Upper lobe of right lung (tissue), 1 donor: ENCODE measurements around the gene DNAJB7. TPM values are rescaled to one million over a fixed set of nuclear protein-coding genes. Genes with fewer than 3 reads are reported as not detected.
"Not testable (repeated sequence)": the region's sequence is repeated elsewhere in the genome, so short reads cannot be mapped to it uniquely, and the experiment has no call there.

Experiments used
- ATAC-seq: fragments of 200-7000 bp; cut with Tn5 transposase; one replicate; pipeline ENCODE4 v1.9.1; 2020; ENCODE audit warnings: mild to moderate bottlenecking, moderate library complexity
- DNase-seq: peaks from one replicate; pipeline ENCODE4 v3.0.0-alpha.2; 2020
- H3K27ac ChIP-seq: fragments of 200-600 bp; one replicate; pipeline ENCODE4 v1.8.0; 2022
- H3K27me3 ChIP-seq: fragments of 200-600 bp; one replicate; pipeline ENCODE4 v1.8.0; 2022; ENCODE audit warnings: mild to moderate bottlenecking
- H3K36me3 ChIP-seq: fragments of 200-600 bp; one replicate; pipeline ENCODE4 v1.8.0; 2022
- H3K4me1 ChIP-seq: fragments of 200-600 bp; one replicate; pipeline ENCODE4 v1.8.0; 2022
- H3K4me3 ChIP-seq: fragments of 200-600 bp; one replicate; pipeline ENCODE4 v1.8.0; 2022; ENCODE audit warnings: mild to moderate bottlenecking
- H3K9me3 ChIP-seq: fragments of 200-600 bp; one replicate; pipeline ENCODE4 v1.8.0; 2022
- intact Hi-C: fragments of 100-400 bp; cut with DNase I; formaldehyde crosslinking; loops from one replicate; pipeline ENCODE4 v1.11.0; 2022
- total RNA-seq: library from RNA; stranded (reverse); fragmentation: NEBNext Ultra II Directional; extraction: Animal tissue kit (Norgen Biotek cat#: 25700); gene quantifications from one replicate; pipeline ENCODE4 v1.2.1, GENCODE V29; 2021
- TF ChIP-seq, protein P1 (sequence below): fragments of 200-600 bp; IDR thresholded peaks from one replicate; pipeline ENCODE4 v1.8.0; 2022; ENCODE audit warnings: antibody characterized with exemption
- donor health status: DM: no; HTN: yes; CAD: no; lungs with severe emphysema.

DNAJB7 gene
- total RNA-seq, 1 donor from 2014 or later = not detected

DNA sequence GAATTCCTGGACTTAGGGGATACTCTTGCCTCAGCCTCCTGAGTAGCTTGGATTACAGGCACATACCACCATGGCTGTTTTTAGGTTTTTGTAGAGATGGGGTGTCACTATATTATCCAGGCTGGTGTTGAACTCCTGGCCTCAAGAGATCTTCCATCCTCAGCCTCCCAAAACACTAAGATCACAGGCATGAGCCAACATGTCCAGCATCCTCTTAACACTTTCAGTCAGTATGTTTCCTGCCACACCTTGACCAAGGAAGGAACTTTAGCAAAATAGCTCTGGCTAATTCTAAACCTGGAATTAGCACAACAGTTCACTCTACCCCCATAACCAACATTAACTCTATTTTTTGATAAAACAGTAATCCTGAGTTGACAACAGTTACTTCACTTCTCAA, 27.2 kb upstream of the DNAJB7 start:
- no peaks in the 10 kb centered on the region for H3K9me3 ChIP-seq
- H3K36me3 ChIP-seq = peaks cover 45% of the 10 kb centered on the region
- no peak for DNase-seq
- no peaks in the 10 kb centered on the region for H3K27me3 ChIP-seq
- no peak for ATAC-seq
- H3K27ac ChIP-seq = no peak overlapping the region
- H3K4me3 ChIP-seq = no peak overlapping the region
- intact Hi-C loops = no loop called here
- no peaks in the 10 kb centered on the region for H3K4me1 ChIP-seq
- TF ChIP-seq, protein P1, sequence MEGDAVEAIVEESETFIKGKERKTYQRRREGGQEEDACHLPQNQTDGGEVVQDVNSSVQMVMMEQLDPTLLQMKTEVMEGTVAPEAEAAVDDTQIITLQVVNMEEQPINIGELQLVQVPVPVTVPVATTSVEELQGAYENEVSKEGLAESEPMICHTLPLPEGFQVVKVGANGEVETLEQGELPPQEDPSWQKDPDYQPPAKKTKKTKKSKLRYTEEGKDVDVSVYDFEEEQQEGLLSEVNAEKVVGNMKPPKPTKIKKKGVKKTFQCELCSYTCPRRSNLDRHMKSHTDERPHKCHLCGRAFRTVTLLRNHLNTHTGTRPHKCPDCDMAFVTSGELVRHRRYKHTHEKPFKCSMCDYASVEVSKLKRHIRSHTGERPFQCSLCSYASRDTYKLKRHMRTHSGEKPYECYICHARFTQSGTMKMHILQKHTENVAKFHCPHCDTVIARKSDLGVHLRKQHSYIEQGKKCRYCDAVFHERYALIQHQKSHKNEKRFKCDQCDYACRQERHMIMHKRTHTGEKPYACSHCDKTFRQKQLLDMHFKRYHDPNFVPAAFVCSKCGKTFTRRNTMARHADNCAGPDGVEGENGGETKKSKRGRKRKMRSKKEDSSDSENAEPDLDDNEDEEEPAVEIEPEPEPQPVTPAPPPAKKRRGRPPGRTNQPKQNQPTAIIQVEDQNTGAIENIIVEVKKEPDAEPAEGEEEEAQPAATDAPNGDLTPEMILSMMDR = no peak

DNA sequence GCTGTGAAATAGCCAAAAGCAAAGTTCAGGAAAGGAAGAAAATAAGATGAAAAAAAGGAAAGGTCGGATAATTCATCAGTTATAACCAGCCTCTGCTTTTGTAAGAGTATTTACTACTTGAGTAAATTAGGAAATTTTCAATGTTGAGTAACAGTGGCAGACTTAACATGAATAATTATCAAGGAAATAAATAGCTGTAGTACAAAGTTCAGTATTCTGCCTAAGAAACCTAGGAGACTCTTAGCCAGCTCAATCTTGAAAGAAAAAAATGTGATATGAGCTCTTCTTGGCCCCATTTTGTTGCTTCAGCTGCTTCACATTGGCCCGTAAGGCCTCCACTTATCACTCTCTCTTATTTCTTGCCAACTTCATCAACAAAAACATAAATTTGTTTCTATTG, 17.0 kb upstream of the DNAJB7 start:
- intact Hi-C loops = no loop called here
- Histone ChIP-seq H3K36me3 (peaks cover 21% of the 10 kb centered on the region), H3K4me1 (no peaks in the 10 kb centered on the region), H3K27me3 (no peaks in the 10 kb centered on the region), H3K9me3 (no peaks in the 10 kb centered on the region), H3K4me3 (no peak overlapping the region), H3K27ac (no peak overlapping the region)
- TF ChIP-seq, protein P1 = no peak
- ATAC-seq (no peak), DNase-seq (no peak)

DNA sequence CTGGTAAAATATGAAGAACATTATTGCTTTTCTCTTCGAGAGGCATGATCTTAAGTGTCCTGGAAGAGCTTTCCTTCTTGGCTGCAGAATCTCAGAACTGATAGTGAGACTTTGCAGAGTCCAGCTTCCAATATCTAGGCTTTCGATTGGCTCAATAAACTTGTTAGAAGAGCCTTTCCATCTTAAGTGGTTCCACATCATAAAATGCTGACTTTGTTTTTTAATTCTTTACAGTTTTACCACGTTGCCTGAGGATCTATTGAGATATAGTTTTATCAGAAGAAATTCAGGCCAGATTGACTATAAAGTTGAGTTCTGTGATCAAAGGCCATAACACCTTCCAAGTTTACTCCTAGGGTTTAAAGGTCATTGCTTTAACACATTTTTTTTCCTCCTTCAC, 15.6 kb upstream of the DNAJB7 start:
- no peak overlapping the region for H3K27ac ChIP-seq
- H3K9me3 ChIP-seq = no peaks in the 10 kb centered on the region
- H3K4me3 ChIP-seq = no peak overlapping the region
- intact Hi-C loops = no loop called here
- H3K27me3 ChIP-seq = no peaks in the 10 kb centered on the region
- peaks cover 10% of the 10 kb centered on the region for H3K36me3 ChIP-seq
- no peak for DNase-seq
- no peaks in the 10 kb centered on the region for H3K4me1 ChIP-seq
- TF ChIP-seq, protein P1 = no peak
- no peak for ATAC-seq

DNA sequence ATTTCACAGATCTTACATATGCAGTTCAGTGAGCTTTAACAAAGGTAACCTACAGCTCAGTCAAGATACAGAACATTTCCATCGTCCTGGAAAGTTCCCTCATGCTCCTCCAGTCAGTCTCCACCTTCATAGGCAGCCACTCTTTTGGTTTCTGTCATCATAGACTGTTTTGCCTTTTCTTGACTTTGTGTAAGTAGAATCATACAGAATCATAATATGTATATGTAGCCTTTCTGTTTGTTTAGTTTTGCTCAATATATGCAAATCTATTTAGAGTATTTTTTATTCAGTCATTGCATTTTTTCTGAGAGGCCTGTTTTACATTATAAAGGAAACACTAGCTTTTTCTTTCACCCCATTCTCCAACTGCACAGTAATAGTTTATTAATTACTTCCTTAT, 15.0 kb upstream of the DNAJB7 start:
- no peaks in the 10 kb centered on the region for H3K4me1 ChIP-seq
- no peak for DNase-seq
- peaks cover 7% of the 10 kb centered on the region for H3K36me3 ChIP-seq
- ATAC-seq = no peak
- H3K27ac ChIP-seq = no peak overlapping the region
- no peaks in the 10 kb centered on the region for H3K9me3 ChIP-seq
- intact Hi-C loops = no loop called here
- H3K4me3 ChIP-seq = no peak overlapping the region
- no peaks in the 10 kb centered on the region for H3K27me3 ChIP-seq
- TF ChIP-seq, protein P1 = no peak

DNA sequence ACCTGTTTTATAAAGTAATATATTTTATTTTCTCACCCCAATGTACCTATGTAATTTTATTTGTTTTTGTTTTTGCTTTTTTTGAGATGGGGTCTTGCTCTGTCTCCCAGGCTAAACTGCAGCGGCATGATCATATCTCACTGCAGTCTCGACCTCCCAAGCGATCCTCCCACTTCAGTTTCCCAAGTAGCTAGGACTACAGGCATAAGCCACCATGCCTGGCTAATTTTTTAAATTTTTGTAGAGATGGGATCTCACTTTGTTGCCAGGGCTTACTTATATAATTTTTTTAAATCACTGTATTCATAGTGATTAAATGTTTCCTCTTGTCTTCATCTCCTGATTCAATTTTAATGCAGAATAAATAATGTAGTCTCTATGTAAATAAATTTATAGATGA, 13.2 kb upstream of the DNAJB7 start:
- H3K4me1 ChIP-seq = no peaks in the 10 kb centered on the region
- TF ChIP-seq, protein P1 = no peak
- no peak for DNase-seq
- ATAC-seq = no peak
- peaks cover 21% of the 10 kb centered on the region for H3K36me3 ChIP-seq
- no peaks in the 10 kb centered on the region for H3K9me3 ChIP-seq
- no peak overlapping the region for H3K4me3 ChIP-seq
- H3K27ac ChIP-seq = no peak overlapping the region
- intact Hi-C loops = no loop called here
- H3K27me3 ChIP-seq = no peaks in the 10 kb centered on the region

DNA sequence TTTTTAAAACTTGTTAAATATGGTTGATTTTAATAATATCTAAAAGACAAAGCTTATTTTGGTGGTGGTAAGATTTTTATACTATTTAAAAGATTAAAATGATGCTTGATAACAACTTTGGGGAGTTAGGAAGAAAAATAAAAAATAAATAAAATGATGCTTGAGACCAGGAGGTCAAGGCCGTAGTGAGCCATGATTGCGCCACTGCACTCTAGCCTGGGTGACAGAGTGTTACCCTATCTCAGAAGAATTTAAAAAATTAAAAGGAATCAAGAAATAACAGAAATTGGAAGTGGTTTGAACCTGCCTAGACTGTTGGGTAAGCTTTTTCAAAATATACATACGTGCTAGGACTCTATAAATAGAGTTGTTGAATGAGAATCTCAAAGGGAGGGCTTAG, 12.1 kb upstream of the DNAJB7 start:
- TF ChIP-seq, protein P1 = no peak
- ATAC-seq = no peak
- Histone ChIP-seq H3K4me3 (no peak overlapping the region), H3K27me3 (no peaks in the 10 kb centered on the region), H3K9me3 (no peaks in the 10 kb centered on the region), H3K36me3 (peaks cover 31% of the 10 kb centered on the region), H3K4me1 (no peaks in the 10 kb centered on the region), H3K27ac (no peak overlapping the region)
- intact Hi-C loops = no loop called here
- DNase-seq = no peak

DNA sequence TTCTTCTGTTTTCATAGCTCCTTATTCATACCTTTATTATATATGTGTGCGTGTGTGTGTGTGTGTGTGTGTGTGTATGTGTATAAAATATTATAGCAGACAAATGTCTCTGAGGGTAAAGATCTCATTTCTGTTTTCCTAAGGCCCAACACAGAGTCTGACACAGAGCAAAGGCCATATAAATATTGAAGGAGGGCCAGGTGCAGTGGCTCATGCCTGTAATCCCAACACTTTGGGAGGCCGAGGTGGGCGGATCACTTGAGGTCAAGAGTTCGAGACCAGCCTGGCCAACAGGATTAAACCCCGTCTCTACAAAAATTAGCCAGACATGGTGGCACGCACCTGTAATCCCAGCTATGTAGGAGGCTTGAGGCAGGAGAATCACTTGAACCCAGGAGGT, 6.5 kb upstream of the DNAJB7 start:
- ATAC-seq, H3K4me1 ChIP-seq, intact Hi-C loops, H3K27me3 ChIP-seq, H3K27ac ChIP-seq, DNase-seq, H3K9me3 ChIP-seq, H3K4me3 ChIP-seq: not testable (repeated sequence)
- H3K36me3 ChIP-seq = peaks cover 32% of the 10 kb centered on the region
